Chondrocyte (in vitro differentiated cells): ENCODE results near the gene OR2T4. TPM values are rescaled to one million over a fixed set of nuclear protein-coding genes. Genes with fewer than 3 reads are reported as not detected.

Experiments used
- DNase-seq: peaks from one replicate; pipeline ENCODE4 v3.0.0; 2021; ENCODE audit warnings: mixed read lengths, low spot score
- H3K27ac Mint-ChIP-seq: one replicate; pipeline ENCODE4 v1.8.0; 2021; ENCODE audit warnings: mild to moderate bottlenecking, moderate library complexity, mixed read lengths; ENCODE audit not compliant: unreplicated experiment
- H3K27me3 Mint-ChIP-seq: 2 replicates; pipeline ENCODE4 v1.8.0; 2021; ENCODE audit warnings: low read depth, mixed read lengths
- H3K36me3 Mint-ChIP-seq: 2 replicates; pipeline ENCODE4 v1.8.0; 2021; ENCODE audit warnings: low read depth, mixed read lengths
- H3K4me1 Mint-ChIP-seq: 2 replicates; pipeline ENCODE4 v1.8.0; 2021; ENCODE audit warnings: low read depth, mild to moderate bottlenecking, mixed read lengths
- H3K4me3 Mint-ChIP-seq: one replicate; pipeline ENCODE4 v1.8.0; 2021; ENCODE audit warnings: mild to moderate bottlenecking, moderate library complexity, mixed read lengths; ENCODE audit not compliant: unreplicated experiment
- H3K9me3 Mint-ChIP-seq: 2 replicates; pipeline ENCODE4 v1.8.0; 2021; ENCODE audit warnings: low read depth, mixed read lengths
- total RNA-seq: library from RNA; stranded (reverse); gene quantifications from 3 replicates; pipeline ENCODE4 v1.2.1, GENCODE V29; 2021
- TF ChIP-seq, protein P1 (sequence below): fragments of 200-600 bp; sonication (generic); IDR thresholded peaks from 2 replicates; pipeline ENCODE4 v1.5.0; 2021; ENCODE audit warnings: antibody characterized with exemption, mild to moderate bottlenecking, moderate library complexity

OR2T4 gene
- total RNA-seq, 1 donor from 2014 or later = not detected

DNA sequence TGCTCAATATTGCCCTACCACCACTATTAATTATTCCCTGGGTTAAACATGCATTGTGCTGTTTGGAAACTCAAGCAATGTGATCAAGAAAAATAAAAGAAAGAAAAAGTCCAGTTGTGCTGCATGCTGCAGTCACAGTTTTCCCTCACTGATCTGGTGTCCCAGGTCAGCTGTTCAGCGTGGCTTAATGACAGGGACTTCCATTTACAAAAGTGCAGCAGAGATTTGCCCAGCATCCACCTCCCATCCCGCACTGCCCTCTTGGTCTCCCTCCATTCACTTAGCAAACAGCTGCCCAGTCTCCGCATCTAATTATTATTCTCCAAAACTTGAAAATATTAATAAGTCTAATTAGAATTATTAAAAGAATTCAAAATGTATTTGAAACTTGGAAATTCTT, 2.0 kb upstream of the OR2T4 start:
- Mint-ChIP-seq H3K9me3 (peaks cover 35% of the 10 kb centered on the region), H3K36me3 (no peaks in the 10 kb centered on the region)

DNA sequence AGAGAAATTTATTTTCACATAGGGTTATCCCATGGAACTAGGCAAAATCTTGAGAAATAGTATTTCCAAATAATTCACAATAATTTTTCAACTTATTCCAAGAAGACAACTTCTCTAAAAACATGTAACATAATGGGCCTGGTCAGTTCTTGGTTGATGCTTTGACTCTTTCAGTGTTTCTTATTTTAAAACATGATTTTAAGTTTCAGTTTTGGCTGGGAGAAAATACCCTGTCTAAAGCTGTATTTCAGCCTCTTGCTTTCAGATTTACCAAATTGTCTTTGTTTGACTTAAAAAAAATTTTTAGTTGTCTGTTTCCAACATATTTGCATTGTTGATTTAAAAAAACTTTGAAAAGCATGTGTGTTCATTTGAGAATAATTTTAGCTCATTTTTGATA, 5.1 kb downstream of the OR2T4 start:
- Mint-ChIP-seq H3K27ac (no peak overlapping the region), H3K4me1 (no peaks in the 10 kb centered on the region), H3K27me3 (no peaks in the 10 kb centered on the region), H3K9me3 (peaks cover 71% of the 10 kb centered on the region), H3K36me3 (no peaks in the 10 kb centered on the region), H3K4me3 (no peak overlapping the region)
- DNase-seq = no peak
- TF ChIP-seq, protein P1, sequence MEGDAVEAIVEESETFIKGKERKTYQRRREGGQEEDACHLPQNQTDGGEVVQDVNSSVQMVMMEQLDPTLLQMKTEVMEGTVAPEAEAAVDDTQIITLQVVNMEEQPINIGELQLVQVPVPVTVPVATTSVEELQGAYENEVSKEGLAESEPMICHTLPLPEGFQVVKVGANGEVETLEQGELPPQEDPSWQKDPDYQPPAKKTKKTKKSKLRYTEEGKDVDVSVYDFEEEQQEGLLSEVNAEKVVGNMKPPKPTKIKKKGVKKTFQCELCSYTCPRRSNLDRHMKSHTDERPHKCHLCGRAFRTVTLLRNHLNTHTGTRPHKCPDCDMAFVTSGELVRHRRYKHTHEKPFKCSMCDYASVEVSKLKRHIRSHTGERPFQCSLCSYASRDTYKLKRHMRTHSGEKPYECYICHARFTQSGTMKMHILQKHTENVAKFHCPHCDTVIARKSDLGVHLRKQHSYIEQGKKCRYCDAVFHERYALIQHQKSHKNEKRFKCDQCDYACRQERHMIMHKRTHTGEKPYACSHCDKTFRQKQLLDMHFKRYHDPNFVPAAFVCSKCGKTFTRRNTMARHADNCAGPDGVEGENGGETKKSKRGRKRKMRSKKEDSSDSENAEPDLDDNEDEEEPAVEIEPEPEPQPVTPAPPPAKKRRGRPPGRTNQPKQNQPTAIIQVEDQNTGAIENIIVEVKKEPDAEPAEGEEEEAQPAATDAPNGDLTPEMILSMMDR = no peak

More for the DNA sequence above, 2.0 kb upstream of the OR2T4 start:
- H3K4me3 Mint-ChIP-seq = no peak overlapping the region
- H3K4me1 Mint-ChIP-seq = no peaks in the 10 kb centered on the region
- DNase-seq = no peak
- no peaks in the 10 kb centered on the region for H3K27me3 Mint-ChIP-seq
- TF ChIP-seq, protein P1 = no peak
- H3K27ac Mint-ChIP-seq = no peak overlapping the region

DNA sequence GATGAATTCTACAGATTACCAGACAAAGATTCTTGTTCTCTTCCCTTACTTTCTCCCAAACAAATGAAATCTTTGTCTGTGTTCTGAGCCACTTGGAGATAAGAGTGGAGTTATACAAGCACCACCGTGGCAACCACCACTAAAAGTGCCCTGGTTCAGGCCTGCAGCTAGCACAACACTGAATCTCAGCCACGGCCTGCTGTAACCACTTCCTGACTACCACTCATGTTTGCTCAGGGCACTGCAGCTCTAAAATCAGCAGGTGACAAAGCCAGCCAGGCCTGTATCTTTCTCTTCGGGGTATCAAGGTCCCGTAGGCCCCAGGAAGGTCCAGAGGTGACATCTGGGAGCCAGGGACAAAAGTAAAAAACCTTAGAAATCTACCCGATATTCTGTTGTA, 10.9 kb downstream of the OR2T4 start:
- TF ChIP-seq, protein P1 = no peak
- H3K4me3 Mint-ChIP-seq = no peak overlapping the region
- H3K4me1 Mint-ChIP-seq = no peaks in the 10 kb centered on the region
- no peak overlapping the region for H3K27ac Mint-ChIP-seq
- no peaks in the 10 kb centered on the region for H3K27me3 Mint-ChIP-seq
- no peak for DNase-seq
- no peaks in the 10 kb centered on the region for H3K36me3 Mint-ChIP-seq
- H3K9me3 Mint-ChIP-seq = peaks cover 75% of the 10 kb centered on the region

DNA sequence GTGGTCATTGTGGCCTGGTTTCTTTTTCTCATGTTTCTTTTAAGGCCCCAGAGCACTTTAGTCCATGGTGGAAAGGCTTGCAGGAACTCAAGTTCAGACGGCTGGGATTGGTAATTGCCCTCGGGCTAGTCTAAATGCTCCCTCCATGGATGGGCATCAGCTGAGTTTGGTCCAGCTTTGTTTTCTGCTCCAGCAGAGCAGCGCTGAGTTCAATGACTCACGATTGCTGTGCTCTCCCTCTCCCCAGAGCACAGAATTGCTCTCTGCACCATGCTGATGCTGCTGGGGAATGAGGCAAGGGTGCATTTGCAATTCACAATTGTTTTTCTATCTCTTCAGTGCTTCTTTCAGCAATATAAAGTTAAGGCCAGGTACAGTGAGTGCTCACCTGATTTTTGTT, 12.3 kb downstream of the OR2T4 start:
- no peaks in the 10 kb centered on the region for H3K36me3 Mint-ChIP-seq
- H3K27me3 Mint-ChIP-seq = no peaks in the 10 kb centered on the region
- peaks cover 75% of the 10 kb centered on the region for H3K9me3 Mint-ChIP-seq
- TF ChIP-seq, protein P1 = no peak
- H3K27ac Mint-ChIP-seq = no peak overlapping the region
- DNase-seq = no peak
- H3K4me3 Mint-ChIP-seq = no peak overlapping the region
- no peaks in the 10 kb centered on the region for H3K4me1 Mint-ChIP-seq

DNA sequence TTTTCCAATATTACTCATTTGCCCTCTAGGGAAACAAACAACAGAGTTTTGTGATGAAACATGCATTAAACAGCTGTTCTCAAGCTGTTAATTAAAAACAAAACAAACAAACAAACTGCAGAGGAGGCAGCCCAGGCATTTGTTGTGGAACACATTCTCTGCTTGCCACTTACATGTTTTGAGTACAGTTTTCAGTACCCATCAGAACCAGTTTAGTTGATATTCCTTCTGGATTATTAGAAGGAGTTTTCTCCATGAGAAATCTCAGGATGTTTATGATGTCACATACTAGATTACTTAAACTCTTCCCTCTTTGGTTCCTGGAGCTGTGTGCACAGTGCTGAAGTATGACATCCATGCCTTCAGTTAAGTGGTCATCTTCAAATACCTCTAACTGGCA, 14.0 kb downstream of the OR2T4 start, which contains the start of gene OR2T6:
TSS of gene OR2T6 (plus strand) at position 301 of the 400 bp plus-strand sequence. CDS start 11,863 bp downstream, outside the sequence.
- Mint-ChIP-seq H3K27ac (no peak within 1 kb of the TSS), H3K36me3 (no peaks in the 10 kb centered on the region), H3K9me3 (peaks cover 62% of the 10 kb centered on the region), H3K4me1 (no peaks in the 10 kb centered on the region), H3K27me3 (no peaks in the 10 kb centered on the region), H3K4me3 (no peak within 1 kb of the TSS)
- TF ChIP-seq, protein P1 = no peak
- DNase-seq = no peak
